Heart left ventricle (tissue), 16 donors: ENCODE measurements around the gene B4GALNT2. TPM values are rescaled to one million over a fixed set of nuclear protein-coding genes. Genes with fewer than 3 reads are reported as not detected.
"Not testable (repeated sequence)": the region's sequence is repeated elsewhere in the genome, so short reads cannot be mapped to it uniquely, and the experiment has no call there.

Source experiments
- ATAC-seq, 4 donors: fragments of 200-7000 bp; cut with Tn5 transposase; one replicate each; pipeline ENCODE4 v1.9.1; 2020 to 2022; ENCODE audit warnings: moderate library complexity in 4 of 4, mild to moderate bottlenecking in 3 of 4, moderate number of reproducible peaks in 1 of 4
- DNase-seq, 5 donors: peaks; one replicate each; pipeline ENCODE4 v3.0.0-alpha.2; 2020
- H3K27ac ChIP-seq, 12 donors: fragments of 200-600 bp; sonication (generic) in 4 of 12; one replicate each; pipeline versions ENCODE4 v1.5.0 to v1.8.0; 2016 to 2022; ENCODE audit warnings: mild to moderate bottlenecking in 2 of 12
- H3K27me3 ChIP-seq, 9 donors: fragments of 200-600 bp; sonication (generic) in 2 of 9; one replicate each; pipeline versions ENCODE4 v1.5.1 to v1.8.0; 2016 to 2022; ENCODE audit warnings: mild to moderate bottlenecking in 3 of 9
- H3K36me3 ChIP-seq, 9 donors: fragments of 200-600 bp; sonication (generic) in 2 of 9; one replicate each; pipeline versions ENCODE4 v1.5.0 to v1.8.0; 2018 to 2022; ENCODE audit warnings: mild to moderate bottlenecking in 2 of 9
- H3K4me1 ChIP-seq, 12 donors: fragments of 200-600 bp; sonication (generic) in 4 of 12; one replicate each; pipeline versions ENCODE4 v1.5.0 to v1.8.0; 2016 to 2022; ENCODE audit warnings: mild to moderate bottlenecking in 3 of 12
- H3K4me3 ChIP-seq, 12 donors: fragments of 200-600 bp; sonication (generic) in 4 of 12; one replicate each; pipeline versions ENCODE4 v1.5.0 to v1.8.0; 2017 to 2022; ENCODE audit warnings: mild to moderate bottlenecking in 9 of 12, moderate library complexity in 4 of 12
- H3K9me3 ChIP-seq, 12 donors: fragments of 200-600 bp; sonication (generic) in 4 of 12; one replicate each; pipeline versions ENCODE4 v1.5.0 to v1.8.0; 2016 to 2022; ENCODE audit warnings: mild to moderate bottlenecking in 1 of 12
- CTCF ChIP-seq, 12 donors: fragments of 200-600 bp; sonication (generic) in 4 of 12; IDR thresholded peaks; one replicate each; pipeline versions ENCODE4 v1.5.0 to v1.8.0; 2018 to 2022; ENCODE audit warnings: antibody characterized with exemption in 12 of 12, mild to moderate bottlenecking in 5 of 12
- POLR2A ChIP-seq, 2 donors: fragments of 450-650 bp; IDR thresholded peaks; one replicate each; pipeline ENCODE4 v1.6.1; 2017; ENCODE audit warnings: antibody characterized with exemption in 2 of 2, mild to moderate bottlenecking in 2 of 2, moderate library complexity in 2 of 2
- WGBS, 4 donors: extraction: QIAGEN DNeasy Blood & Tissue Kit in 2 of 4; methylation state at CpG; one replicate each; pipeline versions ENCODE4 v1.1.5 to v1.1.7; 2013 to 2018; 5-methylcytosine and 5-hydroxymethylcytosine counted together
- intact Hi-C, 10 donors: fragments of 100-400 bp; cut with DNase I; formaldehyde crosslinking; loops; one replicate each; pipeline versions ENCODE4 v1.11.1 to v1.14.2; 2022
- polyA plus RNA-seq, 2 donors: library from polyadenylated mRNA; stranded (reverse); fragments of 200-250 nt; gene quantifications; one replicate each; pipeline ENCODE4 v1.2.3, GENCODE V29; 2013
- total RNA-seq, 9 donors: library from RNA; depleted of rRNA in 2 of 9; stranded (reverse); fragments of >200 nt in 2 of 9; fragmentation: NEBNext Ultra II Directional in 3 of 9; extraction: Animal tissue kit (Norgen Biotek cat#: 25700) in 3 of 9; gene quantifications; one replicate each; pipeline versions ENCODE4 v1.1.0 to v1.2.4, GENCODE V29; 2016 to 2023
- donor health status: ischemic (EF 13 %, LVEDD 7.1; RV severe dilation, severe dysfunction).
- donor health status: healthy with polysubstance abuse.
- donor health status: DM: no; HTN: yes; CAD: no.
- donor health status: DM: no; HTN: no; CAD: no.
- donor health status: ischemic (EF 25% LVEDD 6.9; RV normal size, moderate dysfunction).
- donor health status: ischemic (EF 25% LVEDD 5.7; RV mildly dilated, moderate dysfunction).
- donor health status: healthy.
- donor health status: DM: yes; HTN: yes; CAD: no.
- donor health status: ischemic (EF 35%, LVEDD 5.7; RV mildly dilated, moderate dysfunction).
- donor health status: nonischemic (EF 11% LVEDD 7.7; RV severe dilation, severe dysfunction).
- donor health status: DM: yes; HTN: yes; CAD: no.
- donor health status: PGD.
- donor health status: ischemic (EF 29% LVEDD 5.4; RV normal size, mild dysfunction).
- donor health status: nonischemic (EF 23%, LVEDD 6.1; RV moderate dilation, normal function).

B4GALNT2 gene
- total and polyA plus RNA-seq, 11 donors, result 0.07 to 0.08 TPM; not detected in 9

GRCh38 chr17:49170216-49170615, 37.6 kb downstream of the B4GALNT2 start:
- peaks cover 0 to 15% (median 9%) of the 10 kb centered on the region in 12 donors for H3K9me3 ChIP-seq
- intact Hi-C loops, result loop anchor here in 1 of 10 donors (10.0 kb wide), 1 partner anchor 55 kb away; no protein-coding TSS in a partner anchor
- no peaks in the 10 kb centered on the region for H3K36me3 ChIP-seq
- no peak for ATAC-seq
- WGBS, 4 donors, result 73 to 94% (median 79%) methylated on average over 2 of the region's 2 CpGs
- peaks cover 3 to 54% (median 14%) of the 10 kb centered on the region in 9 donors for H3K27me3 ChIP-seq
- TF ChIP-seq CTCF (IDR thresholded peaks at IDR 0.05) (no peak), POLR2A (IDR thresholded peaks at IDR 0.05) (no peak)
- H3K4me3 ChIP-seq, result no peak overlapping the region
- no peak overlapping the region for H3K27ac ChIP-seq
- H3K4me1 ChIP-seq, result no peaks in the 10 kb centered on the region
- DNase-seq, result no peak

GRCh38 chr17:49170711-49171110, 38.1 kb downstream of the B4GALNT2 start:
- H3K4me1 ChIP-seq, H3K36me3 ChIP-seq, H3K27ac ChIP-seq, H3K4me3 ChIP-seq, ATAC-seq, DNase-seq: not testable (repeated sequence)
- WGBS, 4 donors, result 66 to 75% (median 70%) methylated on average over 3 of the region's 3 CpGs
- Histone ChIP-seq H3K27me3 (peaks cover 3 to 52% (median 14%) of the 10 kb centered on the region in 9 donors), H3K9me3 (peaks cover 0 to 20% (median 14%) of the 10 kb centered on the region in 12 donors)
- intact Hi-C loops, result loop anchor here in 1 of 10 donors (10.0 kb wide), 1 partner anchor 54 kb away; no protein-coding TSS in a partner anchor

DNA sequence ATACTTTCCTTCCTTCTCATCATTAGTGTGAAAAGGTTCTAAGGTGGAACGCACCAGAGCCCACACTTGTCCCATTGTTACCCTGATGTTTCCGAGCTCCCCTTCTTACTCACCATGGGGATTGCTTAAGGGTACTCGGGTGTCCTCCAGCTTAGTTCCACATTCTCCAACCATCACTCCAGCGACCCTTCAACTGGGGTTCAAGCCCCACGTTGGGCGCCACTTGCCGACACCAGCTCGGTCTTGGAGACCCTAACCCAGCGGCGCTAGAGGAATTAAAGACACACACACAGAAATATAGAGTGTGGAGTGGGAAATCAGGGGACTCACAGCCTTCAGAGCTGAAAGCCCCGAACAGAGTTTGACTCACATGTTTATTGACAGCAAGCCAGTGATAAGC, 43.4 kb downstream of the B4GALNT2 start:
- Histone ChIP-seq H3K9me3 (peaks cover 0 to 43% (median 27%) of the 10 kb centered on the region in 12 donors), H3K27me3 (peaks cover 0 to 11% (median 0%) of the 10 kb centered on the region in 9 donors)
- not testable (repeated sequence) for H3K27ac ChIP-seq, DNase-seq, H3K36me3 ChIP-seq, H3K4me1 ChIP-seq, ATAC-seq, H3K4me3 ChIP-seq
- 87 to 92% (median 90%) methylated on average over 11 of the region's 11 CpGs for WGBS, 4 donors
- intact Hi-C loops, result loop anchor here in 2 of 10 donors (5.0 to 10.0 kb wide), 2 partner anchors 49 to 116 kb away; no protein-coding TSS in a partner anchor

DNA sequence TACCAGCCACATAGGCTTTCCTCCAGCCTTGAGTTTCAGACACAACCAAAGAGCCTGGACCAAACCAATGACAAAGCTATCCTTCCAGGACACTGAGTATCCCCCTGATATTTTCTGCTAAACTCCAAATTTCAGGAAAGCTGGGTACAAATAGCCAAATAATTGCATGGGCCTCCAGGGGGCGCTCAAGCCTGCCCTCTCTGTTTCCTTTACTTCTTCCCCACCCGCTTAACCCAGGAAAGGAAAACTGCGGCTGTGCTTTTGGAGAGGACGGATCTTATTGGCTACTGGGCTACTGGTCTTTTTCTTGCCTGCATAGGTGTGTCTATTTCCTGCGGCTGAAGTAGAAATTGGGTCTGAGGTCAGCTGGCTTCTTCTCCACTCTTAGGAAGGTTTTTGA, 47.7 kb downstream of the B4GALNT2 start:
- H3K9me3 ChIP-seq, result peaks cover 0 to 32% (median 21%) of the 10 kb centered on the region in 12 donors
- ATAC-seq, result peak in 3 of 4 donors; percentile 34 to 75 (median 59)
- TF ChIP-seq POLR2A (IDR thresholded peaks at IDR 0.05) (no peak), CTCF (IDR thresholded peaks at IDR 0.05) (peak; percentile 60 to 83 (median 76))
- intact Hi-C loops, result loop anchor here in 8 of 10 donors (1.0 to 5.0 kb wide), 6 partner anchors 46 to 112 kb away; no protein-coding TSS in a partner anchor
- no peaks in the 10 kb centered on the region for H3K27me3 ChIP-seq
- peak; percentile 55 to 74 (median 66) for DNase-seq
- H3K4me1 ChIP-seq, result no peaks in the 10 kb centered on the region
- WGBS, 4 donors, result 7 to 21% (median 11%) methylated on average over 5 of the region's 5 CpGs
- H3K4me3 ChIP-seq, result no peak overlapping the region
- H3K27ac ChIP-seq, result no peak overlapping the region
- H3K36me3 ChIP-seq, result no peaks in the 10 kb centered on the region

DNA sequence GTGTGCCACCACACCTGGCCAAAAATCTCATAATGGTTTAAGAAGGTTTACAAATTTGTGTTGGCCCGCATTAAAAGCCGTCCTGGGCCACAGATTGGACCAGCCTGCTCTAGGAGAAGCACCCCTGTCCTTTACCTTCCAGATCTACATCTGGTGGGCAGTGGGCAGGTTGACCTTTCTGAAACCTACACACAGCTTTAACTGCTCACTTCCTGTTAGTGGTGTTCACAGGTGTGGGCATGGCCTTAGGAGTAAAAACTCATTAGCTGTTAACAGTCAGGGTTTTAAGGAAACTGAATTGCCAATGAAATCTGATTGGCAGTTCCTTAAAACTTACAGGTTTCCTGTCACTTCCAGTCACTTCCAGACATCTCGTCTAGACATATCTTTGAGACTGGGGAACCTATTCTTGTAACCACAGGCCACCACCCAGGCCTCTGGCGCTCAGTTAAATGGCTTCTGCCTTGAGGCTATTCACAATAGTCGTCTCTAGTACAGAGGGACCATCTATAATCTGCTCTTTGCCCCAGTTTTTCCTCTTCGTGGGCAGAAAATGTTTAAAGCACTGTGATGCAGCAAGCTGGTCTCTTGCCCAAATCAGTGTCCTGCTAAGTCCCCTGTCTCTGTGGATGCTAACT, 48.5 kb downstream of the B4GALNT2 start:
- intact Hi-C loops, result loop anchor here in 8 of 10 donors (1.0 to 5.0 kb wide), 6 partner anchors 46 to 111 kb away; no protein-coding TSS in a partner anchor
- DNase-seq (no peak), ATAC-seq (no peak)
- Histone ChIP-seq H3K4me3 (no peak overlapping the region), H3K27me3 (no peaks in the 10 kb centered on the region), H3K36me3 (no peaks in the 10 kb centered on the region), H3K27ac (no peak overlapping the region), H3K4me1 (no peaks in the 10 kb centered on the region), H3K9me3 (peaks cover 0 to 30% (median 13%) of the 10 kb centered on the region in 12 donors)
- WGBS, 4 donors, result 68 to 82% (median 79%) methylated on average over 5 to 6 of the region's 6 CpGs
- no peak for TF ChIP-seq POLR2A (IDR thresholded peaks at IDR 0.05)
- TF ChIP-seq CTCF (IDR thresholded peaks at IDR 0.05), result no peak
